GM23338 (cell line): Measurements from ENCODE around the gene ANKH. TPM values are rescaled to one million over a fixed set of nuclear protein-coding genes. Genes with fewer than 3 reads are reported as not detected.

Experiments
- ATAC-seq: fragments of 200-7000 bp; cut with Tn5 transposase; 3 replicates; pipeline ENCODE4 v1.9.1; 2020
- DNase-seq: peaks from one replicate; pipeline ENCODE4 v3.0.0-alpha.2; 2015; ENCODE audit warnings: low spot score
- H2AFZ ChIP-seq: fragments of 200-600 bp; sonication (generic); 2 replicates; pipeline ENCODE4 v1.8.0; 2016; ENCODE audit warnings: antibody characterized with exemption, mild to moderate bottlenecking, moderate library complexity
- H3F3A ChIP-seq: fragments of 200-600 bp; sonication (generic); replicated peaks from 2 replicates; pipeline ENCODE4 v1.8.0; 2017; ENCODE audit warnings: antibody characterized with exemption, mixed run types, low read depth
- H3K27ac ChIP-seq: fragments of 200-600 bp; sonication (generic); 2 replicates; pipeline ENCODE4 v1.6.1; 2016; ENCODE audit warnings: low read depth
- H3K27me3 ChIP-seq: fragments of 200-600 bp; sonication (generic); 2 replicates; pipeline ENCODE4 v1.8.0; 2016; ENCODE audit warnings: mild to moderate bottlenecking, mixed run types, moderate library complexity; ENCODE audit not compliant: insufficient read depth
- H3K36me3 ChIP-seq: fragments of 200-600 bp; sonication (generic); 2 replicates; pipeline ENCODE4 v1.8.0; 2016; ENCODE audit warnings: mild to moderate bottlenecking; ENCODE audit not compliant: insufficient read depth
- H3K4me1 ChIP-seq: fragments of 200-600 bp; sonication (generic); 2 replicates; pipeline ENCODE4 v1.8.0; 2016; ENCODE audit warnings: mild to moderate bottlenecking, moderate library complexity; ENCODE audit not compliant: insufficient read depth
- H3K4me2 ChIP-seq: fragments of 200-600 bp; sonication (generic); 2 replicates; pipeline ENCODE4 v1.7.1; 2017; ENCODE audit warnings: mixed run types
- H3K4me3 ChIP-seq: fragments of 200-600 bp; sonication (generic); 2 replicates; pipeline ENCODE4 v1.6.1; 2016; ENCODE audit warnings: mixed run types
- H3K79me2 ChIP-seq: fragments of 200-600 bp; sonication (generic); replicated peaks from 2 replicates; pipeline ENCODE4 v1.8.0; 2017; ENCODE audit warnings: mild to moderate bottlenecking; ENCODE audit not compliant: insufficient read depth
- H3K9me2 ChIP-seq: fragments of 200-600 bp; sonication (generic); 2 replicates; pipeline ENCODE4 v1.8.0; 2017; ENCODE audit not compliant: insufficient read depth
- H4K20me1 ChIP-seq: fragments of 200-600 bp; sonication (generic); replicated peaks from 2 replicates; pipeline ENCODE4 v1.8.0; 2017; ENCODE audit warnings: mild to moderate bottlenecking; ENCODE audit not compliant: insufficient read depth
- H3K27ac Mint-ChIP-seq: 2 replicates; pipeline ENCODE4 v1.8.0; 2020; ENCODE audit warnings: inconsistent platforms, mild to moderate bottlenecking, moderate library complexity, mixed read lengths
- H3K27me3 Mint-ChIP-seq: 3 replicates; pipeline ENCODE4 v1.8.0; 2022; ENCODE audit warnings: low read depth, mild to moderate bottlenecking, moderate library complexity, mixed read lengths, inconsistent platforms; ENCODE audit not compliant: insufficient read depth, poor library complexity
- H3K36me3 Mint-ChIP-seq: 3 replicates; pipeline ENCODE4 v1.8.0; 2021; ENCODE audit warnings: low read depth, mild to moderate bottlenecking, inconsistent platforms, moderate library complexity, mixed read lengths
- H3K4me1 Mint-ChIP-seq: 3 replicates; pipeline ENCODE4 v1.8.0; 2020; ENCODE audit warnings: mild to moderate bottlenecking, inconsistent platforms, mixed read lengths
- H3K4me3 Mint-ChIP-seq: 3 replicates; pipeline ENCODE4 v1.8.0; 2021; ENCODE audit warnings: moderate library complexity, mild to moderate bottlenecking, inconsistent platforms, mixed read lengths
- H3K9me3 Mint-ChIP-seq: 3 replicates; pipeline ENCODE4 v1.8.0; 2020; ENCODE audit warnings: moderate library complexity, mild to moderate bottlenecking, inconsistent platforms, mixed read lengths
- CREB1 ChIP-seq: fragments of 250-450 bp; sonication (Bioruptor Pico); IDR thresholded peaks from 2 replicates; pipeline ENCODE4 v1.5.0; 2020; ENCODE audit warnings: low read depth, mild to moderate bottlenecking, moderate library complexity
- CTCF ChIP-seq, 2 experiments: fragments of 200-600 bp in 1 of 2; sonication (generic) in 1 of 2; conservative IDR thresholded peaks; 2 replicates each; pipeline versions ENCODE4 v1.5.1 to v1.6.1; 2016 to 2017; ENCODE audit warnings: antibody characterized with exemption in 2 of 2, low read depth in 2 of 2, mild to moderate bottlenecking in 2 of 2, moderate library complexity in 1 of 2
- ETS1 ChIP-seq: IDR thresholded peaks from 2 replicates; pipeline ENCODE4 v1.6.1; 2016; ENCODE audit warnings: antibody characterized with exemption
- EZH2 ChIP-seq: fragments of 200-600 bp; sonication (generic); IDR thresholded peaks from one replicate; pipeline ENCODE4 v1.8.0; 2017; ENCODE audit warnings: antibody characterized with exemption, mild to moderate bottlenecking, low read depth; ENCODE audit not compliant: unreplicated experiment
- EZH2phosphoT487 ChIP-seq: fragments of 200-600 bp; sonication (generic); IDR thresholded peaks from one replicate; pipeline ENCODE4 v1.8.1; 2018; ENCODE audit warnings: antibody characterized with exemption; ENCODE audit not compliant: unreplicated experiment
- JUNB ChIP-seq: IDR thresholded peaks from one replicate; pipeline ENCODE4 v1.6.1; 2016; ENCODE audit warnings: antibody characterized with exemption; ENCODE audit not compliant: unreplicated experiment
- NANOG ChIP-seq: IDR thresholded peaks from 2 replicates; pipeline ENCODE4 v1.6.1; 2016; ENCODE audit warnings: antibody characterized with exemption, borderline replicate concordance
- POLR2AphosphoS5 ChIP-seq: IDR thresholded peaks from 2 replicates; pipeline ENCODE4 v1.6.1; 2016; ENCODE audit warnings: antibody characterized with exemption, low read depth
- REST ChIP-seq: IDR thresholded peaks from one replicate; pipeline ENCODE4 v1.6.1; 2018; ENCODE audit warnings: antibody characterized with exemption; ENCODE audit not compliant: unreplicated experiment
- STAT1 ChIP-seq: IDR thresholded peaks from one replicate; pipeline ENCODE4 v1.6.1; 2016; ENCODE audit warnings: antibody characterized with exemption; ENCODE audit not compliant: unreplicated experiment
- ZNF114 ChIP-seq: fragments of 250-450 bp; sonication (Bioruptor Pico); IDR thresholded peaks from 2 replicates; pipeline ENCODE4 v1.5.0; 2020; ENCODE audit warnings: mild to moderate bottlenecking, moderate library complexity
- ZNF331 ChIP-seq: fragments of 250-450 bp; sonication (Bioruptor Pico); IDR thresholded peaks from 2 replicates; pipeline ENCODE4 v1.5.0; 2020; ENCODE audit warnings: low read depth, mild to moderate bottlenecking, moderate library complexity
- ZNF462 ChIP-seq: fragments of 250-450 bp; sonication (Bioruptor Pico); IDR thresholded peaks from 2 replicates; pipeline ENCODE4 v1.5.0; 2020; ENCODE audit warnings: mild to moderate bottlenecking, moderate library complexity
- polyA plus RNA-seq: library from polyadenylated mRNA; unstranded; fragments of >200 nt; fragmentation: Nextera tagmentation; extraction: Ambion mirVana; gene quantifications from 2 replicates; pipeline ENCODE4 v1.2.1, GENCODE V29; 2016
- total RNA-seq: library from RNA; depleted of rRNA; stranded (reverse); fragments of >200 nt; shearing (Covaris generic); gene quantifications from 2 replicates; pipeline ENCODE4 v1.2.3, GENCODE V29; 2014

The ANKH gene
- total and polyA plus RNA-seq, 2 experiments from 2014 or later, result 5.0 to 6.1 TPM

- no peaks in the 10 kb centered on the region for H3K4me1 Mint-ChIP-seq
- no peak overlapping the region for H2AFZ ChIP-seq
- H3K36me3 Mint-ChIP-seq, result no peaks in the 10 kb centered on the region
- no peaks in the 10 kb centered on the region for H3K4me1 ChIP-seq
- ATAC-seq (no peak), DNase-seq (no peak)
- H3K36me3 ChIP-seq, result no peaks in the 10 kb centered on the region
- no peak overlapping the region for H3K4me2 ChIP-seq
- H3K4me3 Mint-ChIP-seq, result no peak overlapping the region
- no peak overlapping the region for H3K27ac ChIP-seq
- peaks cover 1% of the 10 kb centered on the region; the same call in 1 of the 2 replicates for H3K9me2 ChIP-seq
- no peaks in the 10 kb centered on the region for H3F3A ChIP-seq
- no peak overlapping the region for H3K27ac Mint-ChIP-seq
- H3K27me3 ChIP-seq, result no peaks in the 10 kb centered on the region
- no peaks in the 10 kb centered on the region for H3K9me3 Mint-ChIP-seq
- H3K4me3 ChIP-seq, result no peak overlapping the region
- H4K20me1 ChIP-seq, result no peaks in the 10 kb centered on the region
- H3K27me3 Mint-ChIP-seq, result peaks cover 2% of the 10 kb centered on the region
- no peaks in the 10 kb centered on the region for H3K79me2 ChIP-seq
- TF ChIP-seq CTCF (conservative IDR thresholded peaks at IDR 0.05; ENCODE audit: low read depth in 2 of 2) (no peak), CREB1 (no peak), REST (no peak), NANOG (no peak), POLR2AphosphoS5 (no peak), ZNF331 (no peak), ETS1 (no peak), ZNF462 (CRISPR knock-in tag) (no peak), JUNB (no peak), EZH2phosphoT487 (no peak), ZNF114 (CRISPR knock-in tag) (no peak), STAT1 (no peak), EZH2 (no peak)
Measured at GRCh38 chr5:14806456-14806855, 65.1 kb downstream of the ANKH start.
